Spinal cord (tissue), 10 donors: Measurements from ENCODE around the gene CFAP97. TPM values are rescaled to one million over a fixed set of nuclear protein-coding genes. Genes with fewer than 3 reads are reported as not detected.

ENCODE experiments used
- DNase-seq, 6 donors: peaks; one replicate each; pipeline versions ENCODE4 v3.0.0 to v3.0.0-alpha.2; 2013 to 2015; ENCODE audit warnings: low spot score in 6 of 6, low read depth in 4 of 6
- H3K27ac ChIP-seq: one replicate; pipeline ENCODE4 v1.5.1; 2013; ENCODE audit warnings: low read depth, low read length, control low read depth
- H3K27me3 ChIP-seq: one replicate; pipeline ENCODE4 v1.6.1; 2013; ENCODE audit warnings: low read length; ENCODE audit not compliant: control insufficient read depth, insufficient read depth
- H3K36me3 ChIP-seq: one replicate; pipeline ENCODE4 v1.6.1; 2013; ENCODE audit warnings: low read length; ENCODE audit not compliant: control insufficient read depth, insufficient read depth
- H3K4me1 ChIP-seq: one replicate; pipeline ENCODE4 v1.6.1; 2013; ENCODE audit warnings: low read length; ENCODE audit not compliant: control insufficient read depth, insufficient read depth
- H3K4me3 ChIP-seq: one replicate; pipeline ENCODE4 v1.5.1; 2013; ENCODE audit warnings: low read depth, low read length, control low read depth
- H3K9me3 ChIP-seq: one replicate; pipeline ENCODE4 v1.6.1; 2013; ENCODE audit warnings: low read length; ENCODE audit not compliant: control insufficient read depth, insufficient read depth
- WGBS: methylation state at CpG from one replicate; pipeline ENCODE4 v1.1.5; 2013; ENCODE audit warnings: missing lambda C conversion rate; ENCODE audit not compliant: insufficient coverage; 5-methylcytosine and 5-hydroxymethylcytosine counted together
- polyA plus RNA-seq, 2 donors: library from polyadenylated mRNA; unstranded; fragments of 120-200 nt; gene quantifications; one replicate each; pipeline ENCODE4 v1.2.1, GENCODE V29; 2013; ENCODE audit not compliant: insufficient read length in 2 of 2
- total RNA-seq, 2 donors: library from RNA; depleted of rRNA in 1 of 2; stranded (reverse); fragments of 120-200 nt in 1 of 2; fragments of >200 nt in 1 of 2; gene quantifications; one replicate each; pipeline versions ENCODE4 v1.2.3 to v1.2.4, GENCODE V29; 2013 to 2014
- donor health status: healthy.

Gene CFAP97
- total and polyA plus RNA-seq, 4 donors = 25.5 to 48.0 (median 33.5) TPM

DNA sequence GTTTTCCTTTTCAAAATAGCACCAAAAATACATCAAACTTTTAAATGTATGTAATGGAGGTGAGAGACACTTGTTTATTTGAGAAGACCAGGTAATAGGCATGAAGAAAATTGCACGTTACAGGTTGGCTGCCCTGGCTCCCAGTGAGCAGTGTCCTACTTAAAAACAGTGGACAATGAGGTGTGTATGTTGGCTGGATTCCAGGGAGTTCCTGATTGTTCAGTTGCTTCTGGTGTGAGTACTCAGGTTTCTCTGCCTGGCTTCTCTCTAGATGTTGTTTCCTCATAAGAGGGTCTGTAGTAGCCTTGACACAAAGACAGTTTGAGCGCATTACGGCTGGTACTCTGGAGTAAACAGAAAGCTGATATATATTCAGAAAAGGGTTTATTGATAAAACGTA lies 35.0 kb upstream of the CFAP97 start:
- Histone ChIP-seq H3K4me3 (no peak overlapping the region), H3K9me3 (no peaks in the 10 kb centered on the region), H3K4me1 (no peaks in the 10 kb centered on the region), H3K36me3 (no peaks in the 10 kb centered on the region), H3K27me3 (no peaks in the 10 kb centered on the region), H3K27ac (no peak overlapping the region)
- no peak for DNase-seq
- 100% methylated on average over 2 of the region's 4 CpGs for WGBS

DNA sequence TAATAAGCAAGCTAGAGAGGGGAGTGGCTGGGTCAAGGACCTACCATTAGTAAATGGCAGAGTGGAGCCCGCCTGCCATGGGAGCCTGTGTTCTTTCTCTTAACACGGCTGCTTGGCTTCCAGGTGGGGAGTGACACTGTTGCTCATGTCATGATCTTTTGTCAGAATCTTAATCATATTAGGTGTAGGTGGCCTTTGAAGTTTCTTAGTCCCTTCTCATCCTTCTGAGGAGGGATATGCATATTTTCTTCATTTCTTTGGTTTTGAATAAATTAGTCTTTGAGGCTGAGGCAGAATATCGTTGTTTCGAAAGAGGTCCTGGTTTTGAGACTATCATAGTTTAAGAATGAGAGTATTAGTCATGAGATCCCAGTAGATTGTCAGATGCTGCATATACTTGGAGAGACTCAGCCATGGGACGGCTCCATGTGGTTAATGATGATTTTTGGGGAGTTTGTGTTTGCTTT lies 34.4 kb upstream of the CFAP97 start:
- Histone ChIP-seq H3K9me3 (no peaks in the 10 kb centered on the region), H3K36me3 (no peaks in the 10 kb centered on the region), H3K27ac (no peak overlapping the region), H3K4me1 (no peaks in the 10 kb centered on the region), H3K4me3 (no peak overlapping the region), H3K27me3 (no peaks in the 10 kb centered on the region)
- DNase-seq = no peak
- WGBS = 100% methylated on average over 4 of the region's 5 CpGs

DNA sequence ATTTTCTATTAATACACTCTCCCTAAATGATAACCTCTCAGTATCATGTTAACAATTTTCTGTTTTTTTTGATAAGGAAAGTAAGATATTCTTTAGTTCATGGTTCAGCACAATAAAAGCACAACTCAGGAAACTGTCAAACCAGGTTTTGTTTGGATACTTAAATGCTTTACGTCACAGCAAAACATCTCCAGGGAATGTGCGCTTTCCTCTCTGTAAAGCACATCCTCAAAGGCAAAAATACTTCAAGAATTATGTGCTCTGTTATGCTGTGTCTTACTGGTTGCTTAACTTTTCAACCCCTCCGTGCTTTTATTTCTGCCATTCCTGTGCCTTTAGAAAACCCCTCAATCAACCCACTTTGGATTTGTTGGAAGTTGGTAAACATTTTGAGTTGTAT lies 33.4 kb upstream of the CFAP97 start:
- Histone ChIP-seq H3K4me1 (no peaks in the 10 kb centered on the region), H3K9me3 (no peaks in the 10 kb centered on the region), H3K36me3 (no peaks in the 10 kb centered on the region), H3K4me3 (no peak overlapping the region), H3K27ac (no peak overlapping the region), H3K27me3 (no peaks in the 10 kb centered on the region)
- DNase-seq = no peak
- 60% methylated on average over 1 of the region's 3 CpGs for WGBS

DNA sequence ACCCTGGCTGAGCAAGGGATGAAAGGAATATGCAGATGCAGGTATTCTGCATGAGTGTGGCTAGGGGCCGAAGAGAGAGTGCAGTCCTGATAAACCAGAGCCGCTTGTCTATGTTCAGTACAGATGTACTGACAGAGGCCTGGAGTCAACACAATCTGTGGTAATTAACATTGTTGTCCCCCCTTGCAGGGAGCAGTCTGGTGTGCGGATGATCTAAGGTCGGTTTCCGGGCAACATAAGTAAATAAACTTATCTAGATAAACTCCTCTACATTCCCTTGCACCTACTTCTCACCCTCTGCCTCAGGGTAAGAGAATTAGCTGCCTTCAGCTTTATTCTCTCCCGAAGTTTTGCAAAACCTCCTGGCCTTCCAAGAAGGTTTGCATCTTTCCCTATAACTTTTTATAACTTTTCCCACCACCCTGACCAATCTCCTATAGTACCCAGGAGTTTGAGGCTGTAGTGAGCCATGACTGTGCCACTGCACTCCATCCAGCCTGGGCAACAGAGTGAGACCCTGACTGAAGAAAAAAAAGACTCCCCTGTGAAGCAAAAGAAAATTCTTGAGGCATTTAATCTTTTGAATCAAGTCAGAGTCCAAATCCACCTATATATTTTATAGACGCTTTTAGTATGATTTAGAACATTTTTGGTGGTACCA lies 32.2 kb upstream of the CFAP97 start:
- no peak for DNase-seq
- Histone ChIP-seq H3K4me1 (no peaks in the 10 kb centered on the region), H3K27me3 (no peaks in the 10 kb centered on the region), H3K27ac (no peak overlapping the region), H3K36me3 (no peaks in the 10 kb centered on the region), H3K9me3 (no peaks in the 10 kb centered on the region), H3K4me3 (no peak overlapping the region)
- 69% methylated on average over 6 of the region's 7 CpGs for WGBS

DNA sequence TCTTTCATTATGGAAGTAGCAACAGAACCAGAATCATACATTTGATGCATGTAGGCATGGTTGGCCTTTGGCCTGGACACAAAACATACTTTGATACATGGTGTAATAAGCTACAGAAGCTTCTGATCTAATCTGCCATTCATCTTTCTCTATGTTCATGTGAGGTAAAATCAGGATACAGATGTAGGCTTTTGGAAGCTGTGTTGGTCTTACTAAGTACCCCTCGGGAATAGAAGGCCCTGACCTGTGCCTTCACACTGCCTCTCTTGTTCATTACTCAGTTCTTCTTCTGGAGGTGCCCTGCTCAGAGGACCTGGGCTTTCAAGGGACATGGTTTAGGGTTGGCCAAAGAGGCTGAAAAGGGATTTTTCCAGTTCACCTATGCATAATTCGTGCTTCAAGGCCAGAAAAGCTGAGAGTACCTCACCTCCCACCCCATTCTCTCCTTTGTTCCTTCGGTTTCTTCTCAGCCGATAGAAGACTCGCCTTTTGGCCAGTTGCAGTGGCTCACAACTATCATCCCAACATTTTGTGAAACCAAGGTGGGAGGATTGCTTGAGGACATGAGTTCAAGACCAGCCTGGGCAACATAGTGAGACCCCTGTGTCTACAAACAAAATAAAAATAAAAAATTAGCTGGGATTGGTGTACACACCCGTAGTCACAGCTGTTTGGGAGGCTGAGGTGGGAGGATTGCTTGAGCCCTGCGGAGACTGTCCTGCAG lies 31.5 kb upstream of the CFAP97 start:
- WGBS = 91% methylated on average over 3 of the region's 7 CpGs
- no peak overlapping the region for H3K27ac ChIP-seq
- H3K4me3 ChIP-seq = no peak overlapping the region
- H3K4me1 ChIP-seq = no peaks in the 10 kb centered on the region
- H3K9me3 ChIP-seq = no peaks in the 10 kb centered on the region
- DNase-seq = no peak
- H3K27me3 ChIP-seq = no peaks in the 10 kb centered on the region
- no peaks in the 10 kb centered on the region for H3K36me3 ChIP-seq

DNA sequence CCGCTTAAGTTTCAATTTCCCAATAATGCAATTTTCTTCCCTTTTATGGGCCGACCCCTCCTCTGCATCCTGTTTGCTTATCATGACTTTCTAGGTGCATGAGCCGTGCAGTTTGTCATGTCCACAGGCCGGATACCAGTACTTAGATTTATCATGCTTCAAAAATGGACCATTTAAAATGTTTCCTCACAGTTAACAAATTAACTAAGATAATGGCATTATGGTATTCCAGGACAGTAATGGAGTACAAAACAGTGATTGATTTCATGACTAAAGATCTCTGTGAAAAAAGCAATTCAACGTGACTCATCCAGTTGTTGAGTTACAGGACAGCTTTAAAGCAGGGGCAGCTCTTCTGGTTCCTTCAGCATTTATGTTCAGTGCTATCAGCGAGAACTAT lies 28.6 kb upstream of the CFAP97 start:
- H3K36me3 ChIP-seq = no peaks in the 10 kb centered on the region
- no peaks in the 10 kb centered on the region for H3K27me3 ChIP-seq
- no peak overlapping the region for H3K27ac ChIP-seq
- no peaks in the 10 kb centered on the region for H3K9me3 ChIP-seq
- no peak for DNase-seq
- WGBS = 86% methylated on average over 3 of the region's 6 CpGs
- peaks cover 7% of the 10 kb centered on the region for H3K4me1 ChIP-seq
- no peak overlapping the region for H3K4me3 ChIP-seq

DNA sequence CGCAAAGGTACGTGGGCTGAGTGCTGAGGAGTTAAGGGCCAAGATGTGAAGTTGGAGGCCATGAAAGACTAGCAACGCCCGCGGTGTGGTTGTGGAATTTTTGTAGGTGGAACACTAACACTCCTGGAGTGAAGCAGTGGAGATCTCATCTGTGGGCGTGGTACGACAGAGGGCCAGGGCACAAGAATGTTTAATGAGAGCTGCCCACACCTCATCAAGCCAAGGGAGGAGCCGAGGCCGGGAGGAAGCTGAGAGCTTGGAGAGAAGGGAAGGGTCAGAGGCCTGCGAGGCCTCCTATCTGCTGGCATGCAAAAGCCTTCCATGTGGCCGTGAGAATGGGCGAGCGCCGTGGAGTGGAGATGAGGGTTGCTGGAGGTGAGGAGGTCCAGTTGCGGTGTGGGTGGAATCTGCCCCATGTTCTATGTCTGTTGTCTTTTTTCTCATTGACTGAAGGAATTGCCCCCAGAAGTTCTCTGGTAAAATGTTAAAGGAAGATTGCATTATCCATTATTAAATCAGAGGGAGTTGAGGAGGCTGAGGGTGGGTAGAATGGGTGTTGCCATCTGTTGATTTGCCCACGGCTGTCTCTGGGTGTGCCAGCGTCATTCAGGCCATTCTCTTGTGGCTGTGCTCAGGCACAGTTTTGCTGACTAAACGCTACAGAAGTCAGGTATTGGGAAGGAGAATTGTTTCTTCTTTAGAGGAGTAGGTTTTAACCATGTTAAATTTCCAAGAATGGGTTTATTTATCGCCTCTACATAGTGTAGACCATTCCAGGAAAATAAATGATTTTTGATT lies 25.4 kb upstream of the CFAP97 start:
- H3K36me3 ChIP-seq = no peaks in the 10 kb centered on the region
- no peak for DNase-seq
- WGBS = 94% methylated on average over 13 of the region's 19 CpGs

DNA sequence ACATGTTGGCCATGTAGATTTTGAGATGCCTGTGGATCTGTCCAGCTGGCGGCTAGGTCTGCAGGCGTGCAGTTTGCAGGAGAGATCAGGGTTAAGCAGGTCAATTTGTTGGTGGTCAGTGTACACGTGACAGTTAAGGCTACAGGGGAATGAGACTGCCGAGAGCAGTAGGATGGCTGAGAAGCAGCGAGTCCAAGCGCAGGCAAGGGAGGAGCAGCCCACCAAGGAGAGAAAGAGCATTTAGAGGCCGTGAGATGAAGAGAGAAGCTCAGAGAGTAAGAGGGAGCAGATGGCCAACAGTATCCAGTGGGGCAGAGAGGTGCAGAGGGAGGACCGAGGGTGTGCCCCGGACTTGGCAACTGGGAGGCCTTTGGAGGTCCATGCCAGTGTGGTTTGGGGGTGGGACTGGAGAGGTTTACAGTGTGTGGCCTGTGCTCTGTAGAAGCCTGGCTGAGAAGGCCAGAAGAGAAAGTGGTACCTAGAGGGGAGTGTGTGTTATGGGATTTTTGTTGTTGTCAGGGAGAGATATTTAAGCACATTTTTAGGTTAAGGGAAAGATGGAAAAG lies 24.0 kb upstream of the CFAP97 start:
- 79% methylated on average over 9 of the region's 9 CpGs for whole genome bisulfite sequencing
- H3K4me1 ChIP-seq = peaks cover 11% of the 10 kb centered on the region
- no peaks in the 10 kb centered on the region for H3K36me3 ChIP-seq
- no peak overlapping the region for H3K4me3 ChIP-seq
- DNase-seq = no peak
- peak overlapping the region; percentile 15 for H3K27ac ChIP-seq
- H3K9me3 ChIP-seq = no peaks in the 10 kb centered on the region
- no peaks in the 10 kb centered on the region for H3K27me3 ChIP-seq

More for the DNA sequence above, 25.4 kb upstream of the CFAP97 start:
- Histone ChIP-seq H3K27me3 (no peaks in the 10 kb centered on the region), H3K4me1 (peaks cover 11% of the 10 kb centered on the region), H3K9me3 (no peaks in the 10 kb centered on the region), H3K4me3 (no peak overlapping the region), H3K27ac (no peak overlapping the region)

DNA sequence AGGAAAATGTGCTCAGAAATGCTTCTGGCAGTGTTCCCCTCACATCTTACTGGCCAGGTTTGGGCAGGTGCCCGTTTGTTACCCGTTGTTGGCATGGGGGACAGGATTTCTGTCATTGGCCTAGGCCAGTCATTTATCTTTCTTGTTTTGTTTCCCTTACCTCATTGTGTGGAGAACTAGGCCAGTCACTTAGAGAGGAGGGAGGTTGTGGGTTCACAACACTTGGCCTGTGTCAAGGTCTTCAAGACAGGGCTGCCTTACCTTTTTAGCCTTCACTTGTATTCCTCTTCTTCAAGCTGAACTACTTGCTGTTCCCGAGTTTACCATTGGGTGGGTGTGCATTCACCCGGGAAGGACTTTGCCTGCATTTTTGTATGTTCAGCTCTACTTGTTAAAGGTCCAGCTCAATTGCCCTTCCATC lies 23.3 kb upstream of the CFAP97 start:
- DNase-seq = peak in 1 of 6 donors; percentile 57
- Histone ChIP-seq H3K27ac (no peak overlapping the region), H3K4me3 (no peak overlapping the region), H3K9me3 (no peaks in the 10 kb centered on the region), H3K4me1 (peaks cover 11% of the 10 kb centered on the region), H3K36me3 (no peaks in the 10 kb centered on the region), H3K27me3 (no peaks in the 10 kb centered on the region)
- 39% methylated on average over 4 of the region's 4 CpGs for WGBS
